Measurements from ENCODE around the gene KIAA0753. TPM values are rescaled to one million over a fixed set of nuclear protein-coding genes. Genes with fewer than 3 reads are reported as not detected.

Gene KIAA0753
- total and polyA plus RNA-seq, 2 of the 4 experiments (the other 2 are of a cell fraction), result 10.2 to 17.6 TPM

- Histone ChIP-seq H2AFZ (replicated peaks; ENCODE audit: low read length, poor library complexity) (no peak overlapping the region), H3K4me3 (ENCODE audit: insufficient read depth, low read depth, low read length) (no peak overlapping the region), H4K5ac (ENCODE audit: low read depth, low read length) (no peak overlapping the region), H3K4ac (ENCODE audit: low read depth, low read length) (no peak overlapping the region), H3K23ac (ENCODE audit: low read depth, low read length) (no peak overlapping the region), H3K9ac (ENCODE audit: low read depth, low read length) (no peak overlapping the region), H3K4me2 (ENCODE audit: low read depth, low read length) (no peak overlapping the region), H2BK5ac (ENCODE audit: low read depth, low read length, poor library complexity, severe bottlenecking) (no peak overlapping the region), H3K79me1 (ENCODE audit: low read depth in 1 of 2, low read length in 2 of 2) (no peaks in the 10 kb centered on the region), H3K56ac (ENCODE audit: extremely low read depth, insufficient read depth, low read length) (no peak overlapping the region), H3K18ac (ENCODE audit: low read depth, low read length) (no peak overlapping the region), H3K9me1 (ENCODE audit: insufficient read depth, low read length) (no peaks in the 10 kb centered on the region), H3K14ac (replicated peaks; ENCODE audit: low read depth, low read length) (no peak overlapping the region), H3K9me3 (ENCODE audit: control insufficient read depth, insufficient read depth, low read length) (no peaks in the 10 kb centered on the region), H2BK15ac (ENCODE audit: low read depth, low read length) (no peak overlapping the region), H2BK20ac (ENCODE audit: low read depth, low read length) (no peak overlapping the region), H3K36me3 (ENCODE audit: control insufficient read depth, insufficient read depth, low read length) (no peaks in the 10 kb centered on the region), H4K91ac (ENCODE audit: insufficient read depth, low read depth, low read length) (no peak overlapping the region), H3K27me3 (ENCODE audit: control insufficient read depth, insufficient read depth, low read length) (peaks cover 6% of the 10 kb centered on the region), H2AK9ac (replicated peaks; ENCODE audit: low read depth, low read length, poor library complexity) (no peak overlapping the region), H4K8ac (ENCODE audit: low read depth in 2 of 2, low read length in 2 of 2) (no peak overlapping the region), H3K4me1 (ENCODE audit: control insufficient read depth, insufficient read depth, low read length) (no peaks in the 10 kb centered on the region), H2AK5ac (ENCODE audit: low read depth, low read length) (no peak overlapping the region), H4K20me1 (ENCODE audit: insufficient read depth, low read length) (no peaks in the 10 kb centered on the region), H2BK120ac (ENCODE audit: low read depth, low read length) (no peak overlapping the region), H3K27ac (ENCODE audit: insufficient read depth, low read length) (no peak overlapping the region)
- no peak for ATAC-seq (ENCODE audit: low read depth)
- no TSS peak for BruUV-seq (replicated peaks)
- dilution Hi-C loops (cut with HindIII; ENCODE audit: low sequenced_read_pairs, unreplicated experiment), result no loop called here
- 71% methylated on average over 5 of the region's 14 CpGs; no CpG with 5 or more reads in 1 of the 2 experiments for WGBS, 2 experiments (ENCODE audit: extremely low coverage in 2 of 2, insufficient read length in 1 of 2)
- TF ChIP-seq CEBPB (IDR thresholded peaks at IDR 0.05; ENCODE audit: low read depth, low read length), result no peak
- TF ChIP-seq MAZ (IDR thresholded peaks at IDR 0.05; ENCODE audit: borderline replicate concordance, low read depth, low read length), result no peak
- no peak for TF ChIP-seq USF2 (IDR thresholded peaks at IDR 0.05; ENCODE audit: low read depth, low read length)
- no peak for TF ChIP-seq RCOR1 (IDR thresholded peaks at IDR 0.05; ENCODE audit: insufficient replicate concordance, low read length)
- no peak for TF ChIP-seq BHLHE40 (IDR thresholded peaks at IDR 0.05; ENCODE audit: low read depth, low read length)
- TF ChIP-seq CHD1 (IDR thresholded peaks at IDR 0.05; ENCODE audit: low read depth, low read length), result no peak
- TF ChIP-seq CTCF (conservative IDR thresholded peaks at IDR 0.05; ENCODE audit: low read depth, low read length), result no peak
- TF ChIP-seq FOS (IDR thresholded peaks at IDR 0.05; ENCODE audit: low read depth, low read length), result no peak
- no peak for TF ChIP-seq MXI1 (IDR thresholded peaks at IDR 0.05; ENCODE audit: borderline replicate concordance, low read depth, low read length)
- TF ChIP-seq POLR2A (IDR thresholded peaks at IDR 0.05; ENCODE audit: low read depth, low read length), result no peak
- TF ChIP-seq NFE2L2 (IDR thresholded peaks at IDR 0.05; ENCODE audit: low read depth, low read length), result no peak
- no peak for TF ChIP-seq ELK1 (IDR thresholded peaks at IDR 0.05; ENCODE audit: borderline replicate concordance, low read depth, low read length)
- no peak for TF ChIP-seq SMC3 (IDR thresholded peaks at IDR 0.05; ENCODE audit: low read depth, low read length)
- TF ChIP-seq MAFK (IDR thresholded peaks at IDR 0.05; ENCODE audit: low read depth, low read length), result no peak
- TF ChIP-seq RFX5 (IDR thresholded peaks at IDR 0.05; ENCODE audit: low read depth, low read length), result no peak
- intact Hi-C loops (cut with micrococcal nuclease), result no loop called here
- ChIA-PET CTCF (no interaction called here), POLR2A (ENCODE audit: unreplicated experiment) (no interaction called here)
- DNase-seq, result no peak
- in situ Hi-C loops (cut with MboI; ENCODE audit: low sequenced_read_pairs), result no loop called here
Observed at GRCh38 chr17:6684881-6685767, 44.6 kb upstream of the KIAA0753 start.
